ENCODE data around the gene MOB3A.

MOB3A gene

DNA sequence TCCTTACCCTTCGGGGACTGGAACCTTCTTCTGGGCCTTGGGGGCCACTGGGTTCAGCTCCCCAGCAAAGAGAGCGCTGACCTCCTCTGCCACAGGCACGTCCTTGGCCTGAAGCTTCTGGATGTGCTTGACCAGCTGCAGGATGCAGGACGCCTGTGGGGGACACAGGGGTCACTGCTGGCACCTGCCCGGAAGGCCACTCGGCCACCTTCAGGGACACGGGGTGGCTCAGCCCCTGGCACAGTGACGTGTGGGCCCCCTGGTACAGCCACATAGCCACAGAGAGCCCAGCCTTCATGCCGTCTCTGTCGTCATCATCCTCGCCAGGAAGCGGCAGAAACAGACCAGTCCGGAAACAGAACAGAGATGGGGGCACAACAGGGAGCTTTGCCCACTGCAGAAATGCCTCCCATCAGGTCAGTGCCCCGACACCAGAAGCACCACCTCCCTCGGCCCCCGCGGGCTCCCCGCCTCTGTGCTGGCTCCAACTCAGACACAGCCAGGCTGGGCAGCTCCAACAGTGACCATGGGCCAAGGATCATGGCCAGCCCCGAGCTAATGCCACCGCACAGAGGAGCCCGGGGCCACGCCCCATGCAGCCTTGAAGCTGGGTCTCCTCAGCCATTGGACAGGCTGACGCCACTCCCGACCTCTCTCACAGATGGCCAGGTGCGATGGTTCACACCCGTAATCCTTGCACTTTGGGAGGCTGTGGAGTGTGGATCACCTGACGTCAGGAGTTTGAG, 21.3 kb upstream of the MOB3A start:
- TF ChIP-seq MYC (IDR thresholded peaks at IDR 0.05; ENCODE audit: low read depth, low read length) (no peak), POLR2A (IDR thresholded peaks at IDR 0.05; ENCODE audit: extremely low read depth, insufficient read length) (no peak)
- TF ChIP-seq, protein P1, sequence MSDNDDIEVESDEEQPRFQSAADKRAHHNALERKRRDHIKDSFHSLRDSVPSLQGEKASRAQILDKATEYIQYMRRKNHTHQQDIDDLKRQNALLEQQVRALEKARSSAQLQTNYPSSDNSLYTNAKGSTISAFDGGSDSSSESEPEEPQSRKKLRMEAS (IDR thresholded peaks at IDR 0.05; ENCODE audit: low read depth, low read length): no peak
- TF ChIP-seq, protein P2, sequence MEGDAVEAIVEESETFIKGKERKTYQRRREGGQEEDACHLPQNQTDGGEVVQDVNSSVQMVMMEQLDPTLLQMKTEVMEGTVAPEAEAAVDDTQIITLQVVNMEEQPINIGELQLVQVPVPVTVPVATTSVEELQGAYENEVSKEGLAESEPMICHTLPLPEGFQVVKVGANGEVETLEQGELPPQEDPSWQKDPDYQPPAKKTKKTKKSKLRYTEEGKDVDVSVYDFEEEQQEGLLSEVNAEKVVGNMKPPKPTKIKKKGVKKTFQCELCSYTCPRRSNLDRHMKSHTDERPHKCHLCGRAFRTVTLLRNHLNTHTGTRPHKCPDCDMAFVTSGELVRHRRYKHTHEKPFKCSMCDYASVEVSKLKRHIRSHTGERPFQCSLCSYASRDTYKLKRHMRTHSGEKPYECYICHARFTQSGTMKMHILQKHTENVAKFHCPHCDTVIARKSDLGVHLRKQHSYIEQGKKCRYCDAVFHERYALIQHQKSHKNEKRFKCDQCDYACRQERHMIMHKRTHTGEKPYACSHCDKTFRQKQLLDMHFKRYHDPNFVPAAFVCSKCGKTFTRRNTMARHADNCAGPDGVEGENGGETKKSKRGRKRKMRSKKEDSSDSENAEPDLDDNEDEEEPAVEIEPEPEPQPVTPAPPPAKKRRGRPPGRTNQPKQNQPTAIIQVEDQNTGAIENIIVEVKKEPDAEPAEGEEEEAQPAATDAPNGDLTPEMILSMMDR (IDR thresholded peaks at IDR 0.05; ENCODE audit: low read depth, low read length): no peak
- no peak overlapping the region for H3K4me3 ChIP-seq (ENCODE audit: low read depth, low read length)
- DNase-seq (ENCODE audit: low read depth): no peak

DNA sequence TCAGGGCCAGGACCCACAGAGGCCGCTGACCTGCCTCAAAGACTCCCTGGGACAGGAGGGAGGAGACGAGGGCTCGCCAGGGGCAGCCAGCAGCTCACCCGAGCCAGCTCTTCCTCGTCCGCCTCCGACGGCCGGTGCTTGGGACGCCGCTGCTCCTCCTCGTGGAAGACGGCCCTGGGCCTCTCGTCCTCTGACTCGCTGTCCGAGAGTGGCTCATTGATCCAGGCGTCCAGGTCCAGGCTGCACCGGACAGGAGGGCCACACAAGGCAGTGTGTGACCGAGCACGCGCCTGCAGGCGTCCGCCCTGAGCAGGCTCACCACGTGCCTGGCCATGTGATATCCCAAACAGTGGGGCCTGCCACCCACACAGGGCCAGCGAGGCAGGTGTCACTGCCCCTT, 20.4 kb upstream of the MOB3A start:
- no peak for DNase-seq (ENCODE audit: low read depth)
- H3K4me3 ChIP-seq (ENCODE audit: low read depth, low read length): no peak overlapping the region
- TF ChIP-seq, protein P2 (IDR thresholded peaks at IDR 0.05; ENCODE audit: low read depth, low read length): no peak

DNA sequence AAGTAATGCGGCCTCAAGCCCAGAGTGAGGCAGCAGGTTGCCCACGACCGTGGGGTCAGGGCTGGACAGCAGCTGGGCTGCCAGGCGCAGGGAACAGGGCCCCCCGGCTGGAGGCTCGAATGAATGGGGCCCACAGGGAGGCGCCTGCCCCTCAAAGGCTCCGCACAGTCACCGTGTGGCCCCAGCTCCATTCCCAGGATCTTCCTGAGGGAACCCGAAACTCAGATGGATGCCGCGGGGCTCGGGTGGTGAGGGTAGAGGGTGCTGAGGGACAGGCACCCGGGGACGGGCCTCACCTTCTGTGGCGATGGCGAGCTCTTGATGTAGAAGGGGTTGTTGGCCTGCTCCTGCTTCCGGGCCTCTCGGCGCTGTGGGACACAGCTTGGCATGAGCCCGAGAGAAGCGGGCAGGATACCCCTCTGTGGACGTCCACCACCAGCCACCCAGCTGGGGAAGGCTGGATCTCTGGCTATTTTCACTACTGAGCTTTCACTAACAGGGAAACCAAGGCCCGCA, 19.8 kb upstream of the MOB3A start:
- TF ChIP-seq, protein P1 (IDR thresholded peaks at IDR 0.05; ENCODE audit: low read depth, low read length): no peak

DNA sequence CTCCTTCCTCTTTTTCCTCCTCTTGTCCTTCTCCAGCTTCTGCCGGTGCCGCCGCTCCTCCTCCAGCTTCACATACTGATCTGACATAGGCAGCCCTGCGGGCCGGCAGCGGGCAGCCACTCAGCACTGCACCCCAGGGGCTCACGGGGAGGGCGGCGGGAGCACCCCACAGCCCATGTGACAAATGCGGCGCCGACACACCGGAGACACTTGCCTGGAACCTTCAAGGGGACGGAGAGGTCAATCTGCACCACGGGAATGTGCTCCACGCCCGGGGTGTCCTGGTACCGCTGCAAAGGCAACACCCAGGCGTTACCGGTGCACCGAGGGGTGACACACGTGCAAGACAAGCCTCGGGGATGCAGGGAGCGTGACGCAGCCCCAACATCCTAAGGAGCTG, 19.2 kb upstream of the MOB3A start:
- TF ChIP-seq, protein P2 (IDR thresholded peaks at IDR 0.05; ENCODE audit: low read depth, low read length): no peak
- no peak for TF ChIP-seq MYC (IDR thresholded peaks at IDR 0.05; ENCODE audit: low read depth, low read length)
- no peak for TF ChIP-seq POLR2A (IDR thresholded peaks at IDR 0.05; ENCODE audit: extremely low read depth, insufficient read length)
- TF ChIP-seq, protein P1 (IDR thresholded peaks at IDR 0.05; ENCODE audit: low read depth, low read length): no peak
- no peak for DNase-seq (ENCODE audit: low read depth)

More for the DNA sequence above, 19.8 kb upstream of the MOB3A start:
- no peak overlapping the region for H3K4me3 ChIP-seq (ENCODE audit: low read depth, low read length)
- no peak for DNase-seq (ENCODE audit: low read depth)

DNA sequence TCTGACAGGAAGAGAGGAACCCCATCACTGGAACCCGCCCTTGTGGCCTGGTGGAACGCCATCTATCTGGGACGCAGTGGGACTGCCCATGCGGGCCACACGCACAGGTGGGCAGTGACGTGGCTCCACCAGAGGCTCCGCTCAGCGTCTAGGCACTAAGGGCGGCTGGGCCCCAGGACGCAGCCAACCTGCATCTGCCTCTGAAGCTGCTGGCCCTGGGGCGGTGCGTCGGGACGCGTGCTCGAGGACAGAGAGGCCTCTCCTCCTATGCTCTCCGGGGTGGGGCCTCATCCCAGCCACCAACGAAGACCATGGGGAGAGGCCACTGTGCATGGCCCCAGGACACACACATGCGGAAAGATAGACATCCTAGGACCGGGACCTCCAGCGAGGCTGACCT, 18.7 kb upstream of the MOB3A start:
- H3K4me3 ChIP-seq (ENCODE audit: low read depth, low read length): no peak overlapping the region
- DNase-seq (ENCODE audit: low read depth): no peak

More for the DNA sequence above, 19.2 kb upstream of the MOB3A start:
- no peak overlapping the region for H3K4me3 ChIP-seq (ENCODE audit: low read depth, low read length)

DNA sequence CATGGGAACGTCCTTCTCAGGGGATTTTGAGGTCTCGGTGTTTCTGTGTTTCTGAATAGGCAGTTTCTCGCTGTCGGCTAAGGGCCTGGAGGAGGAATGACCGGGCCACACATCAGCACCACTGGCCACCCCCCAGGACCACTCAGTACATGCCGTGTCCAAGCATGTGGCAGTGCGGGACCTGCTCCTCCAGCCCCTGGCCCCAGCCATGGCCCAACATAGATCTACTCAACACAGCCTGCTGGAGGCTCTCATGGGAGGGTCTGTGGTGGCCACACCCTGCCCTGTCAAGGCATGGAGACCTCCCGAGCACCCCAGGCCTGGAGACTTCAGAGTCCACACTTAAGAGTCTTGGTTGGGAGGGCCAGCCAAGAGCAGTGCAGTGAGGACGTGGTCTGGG, 18.1 kb upstream of the MOB3A start:
- DNase-seq (ENCODE audit: low read depth): no peak
- H3K4me3 ChIP-seq (ENCODE audit: low read depth, low read length): no peak overlapping the region
- TF ChIP-seq, protein P2 (IDR thresholded peaks at IDR 0.05; ENCODE audit: low read depth, low read length): no peak
- TF ChIP-seq, protein P1 (IDR thresholded peaks at IDR 0.05; ENCODE audit: low read depth, low read length): no peak
- TF ChIP-seq MYC (IDR thresholded peaks at IDR 0.05; ENCODE audit: low read depth, low read length) (no peak), POLR2A (IDR thresholded peaks at IDR 0.05; ENCODE audit: extremely low read depth, insufficient read length) (no peak)

More for the DNA sequence above, 18.7 kb upstream of the MOB3A start:
- TF ChIP-seq, protein P2 (IDR thresholded peaks at IDR 0.05; ENCODE audit: low read depth, low read length): no peak
- TF ChIP-seq, protein P1 (IDR thresholded peaks at IDR 0.05; ENCODE audit: low read depth, low read length): no peak
- TF ChIP-seq POLR2A (IDR thresholded peaks at IDR 0.05; ENCODE audit: extremely low read depth, insufficient read length): no peak
- TF ChIP-seq MYC (IDR thresholded peaks at IDR 0.05; ENCODE audit: low read depth, low read length): no peak

Measured in NB4 (cell line).